A204.1 (cell line): ENCODE measurements around the gene PAX3.

Source experiments
- FAIRE-seq: peaks from 2 replicates; lab custom pipeline; 2012; peaks lifted over from hg19 to GRCh38; lab: Jason Lieb, UNC

The PAX3 gene

DNA sequence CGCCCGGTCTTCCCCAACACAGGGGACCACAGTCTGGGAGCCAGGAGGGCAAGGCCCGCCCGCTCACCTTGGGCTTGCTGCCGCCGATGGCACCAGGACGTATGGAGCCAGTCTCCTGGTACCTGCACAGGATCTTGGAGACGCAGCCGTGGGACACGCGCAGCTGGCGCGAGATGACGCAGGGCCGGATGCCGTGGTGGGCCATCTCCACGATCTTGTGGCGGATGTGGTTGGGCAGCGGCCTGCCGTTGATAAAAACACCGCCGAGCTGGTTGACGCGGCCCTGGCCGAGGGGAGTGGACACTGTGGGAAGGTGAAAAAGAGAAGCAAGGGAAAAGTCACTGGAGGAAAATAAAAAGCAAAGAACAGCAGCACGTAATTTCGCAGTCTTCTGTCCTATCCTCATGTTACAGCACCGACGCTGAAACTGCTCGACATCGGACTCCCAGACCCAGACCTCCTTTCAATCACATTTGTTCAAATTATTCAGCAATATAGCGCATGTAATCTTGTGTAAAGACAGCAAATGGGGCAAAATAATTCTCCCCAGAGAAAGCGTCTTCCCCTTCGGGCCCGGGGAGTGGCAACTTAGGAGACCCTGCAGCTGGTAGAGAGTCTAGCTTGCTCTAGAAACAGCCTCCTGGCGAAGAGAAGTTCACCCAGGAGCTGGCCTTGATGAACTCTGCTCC lies 1.7 kb downstream of the PAX3 start:
- FAIRE-seq, result no peak

DNA sequence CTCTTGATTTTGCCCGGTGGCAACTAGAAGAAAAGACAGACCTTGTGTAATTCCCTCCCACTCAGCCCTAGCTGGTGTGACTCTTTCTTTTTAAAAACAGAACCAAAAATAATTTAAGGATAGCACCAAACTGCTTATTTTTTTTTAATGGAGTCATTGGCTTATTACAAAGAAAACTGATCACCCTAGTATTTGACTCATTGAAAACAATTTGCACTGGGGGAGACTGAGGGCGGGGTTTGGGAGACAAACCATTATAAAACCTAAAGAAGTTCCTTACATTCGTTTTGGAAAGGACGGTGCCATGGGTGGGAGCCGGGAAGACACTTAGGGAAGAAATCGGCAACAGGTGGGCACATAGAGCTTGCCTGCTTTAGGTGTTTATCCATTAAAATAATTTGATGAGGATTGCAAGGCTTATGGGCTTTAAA lies 2.5 kb downstream of the PAX3 start:
- no peak for FAIRE-seq

DNA sequence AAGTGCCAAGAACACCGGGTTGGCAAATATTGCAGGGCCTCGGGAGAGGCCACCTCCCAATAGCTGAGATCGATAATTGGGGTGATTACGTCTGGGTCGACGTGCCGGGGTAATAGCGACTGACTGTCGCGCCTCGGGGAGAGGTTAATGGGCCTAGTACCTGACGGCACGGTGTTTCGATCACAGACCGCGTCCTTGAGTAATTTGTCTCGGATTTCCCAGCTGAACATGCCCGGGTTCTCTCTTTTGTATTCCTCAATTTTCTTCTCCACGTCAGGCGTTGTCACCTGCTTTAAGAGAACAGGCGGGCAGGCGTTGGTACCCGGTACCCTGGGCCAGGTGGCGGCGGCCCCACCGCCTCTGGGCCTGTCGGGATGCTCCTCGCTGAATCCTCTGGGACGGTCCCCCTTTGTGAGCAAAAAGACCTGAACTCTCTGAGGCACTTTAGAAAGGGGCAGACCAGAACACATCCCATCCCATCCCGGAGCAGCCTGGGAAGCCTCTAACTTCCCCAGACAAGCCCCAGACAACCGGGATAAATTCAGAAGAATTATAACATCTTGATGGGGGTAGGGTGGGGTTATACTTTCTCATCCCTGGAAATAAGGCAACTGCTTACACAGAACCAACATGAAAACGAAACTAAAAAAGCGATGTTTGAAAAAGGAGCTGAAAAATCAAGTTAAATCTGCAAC lies 3.3 kb downstream of the PAX3 start:
- no peak for FAIRE-seq

DNA sequence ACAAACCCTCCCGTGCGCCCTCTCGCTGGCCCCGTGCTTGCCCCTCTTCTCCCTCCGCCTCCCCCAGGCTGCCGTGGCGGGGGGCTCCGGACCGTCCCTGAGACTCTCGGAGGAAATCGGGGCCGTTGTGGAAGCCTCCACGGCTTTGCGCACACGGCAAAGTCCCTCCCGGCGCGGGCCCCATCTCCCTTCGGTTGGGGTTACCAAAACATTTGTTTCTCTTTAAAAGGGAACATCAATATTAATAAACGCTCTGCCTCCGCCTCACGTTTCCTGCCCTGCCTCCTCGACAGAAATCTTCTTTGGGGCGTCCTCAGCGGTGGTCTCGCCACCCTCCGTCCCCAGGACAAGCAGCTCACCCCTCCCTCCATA lies 3.8 kb downstream of the PAX3 start:
- FAIRE-seq, result no peak

DNA sequence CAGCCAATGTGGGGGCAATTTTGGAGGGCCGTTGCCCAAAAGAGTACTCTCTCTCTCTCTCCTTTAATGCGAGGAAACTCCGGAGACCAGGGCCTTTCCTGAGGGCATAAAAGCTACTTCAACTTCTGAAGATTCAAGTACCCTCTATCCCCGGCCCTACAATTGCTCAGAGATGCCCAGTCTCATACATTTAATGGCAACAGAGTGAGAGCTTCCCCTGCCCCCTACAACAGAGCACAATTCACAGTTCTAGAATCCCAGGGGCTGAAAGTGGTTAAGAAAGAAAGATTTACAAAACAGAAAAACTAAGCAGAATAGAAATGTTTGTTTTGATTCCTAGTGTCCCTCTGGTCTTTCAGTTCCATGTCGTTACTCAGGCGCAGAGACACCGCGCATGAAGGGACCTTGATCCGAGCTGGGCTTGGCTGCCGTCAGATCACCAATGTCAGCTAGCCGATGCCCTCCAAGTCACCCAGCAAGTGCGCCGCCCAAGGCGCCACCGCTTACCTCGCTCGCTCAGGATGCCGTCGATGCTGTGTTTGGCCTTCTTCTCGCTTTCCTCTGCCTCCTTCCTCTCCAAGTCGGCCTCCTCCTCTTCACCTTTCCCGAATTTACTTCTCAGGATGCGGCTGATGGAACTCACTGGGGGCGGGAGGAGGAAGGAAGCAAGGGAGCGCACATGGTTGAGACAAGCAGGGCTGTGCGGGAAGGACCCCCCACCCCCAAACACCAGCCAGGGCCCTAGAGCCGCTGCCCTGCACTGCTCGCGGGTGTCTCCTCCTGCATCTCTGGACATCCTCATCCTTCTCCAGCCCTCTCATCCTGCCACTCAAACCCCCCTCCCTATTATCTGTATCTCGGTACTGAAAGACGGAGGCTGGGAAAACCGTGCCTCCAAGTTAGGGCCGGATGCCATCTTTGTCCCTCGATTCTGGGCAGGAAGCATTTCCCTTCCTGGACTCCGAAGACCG lies 4.9 kb downstream of the PAX3 start:
- no peak for FAIRE-seq

DNA sequence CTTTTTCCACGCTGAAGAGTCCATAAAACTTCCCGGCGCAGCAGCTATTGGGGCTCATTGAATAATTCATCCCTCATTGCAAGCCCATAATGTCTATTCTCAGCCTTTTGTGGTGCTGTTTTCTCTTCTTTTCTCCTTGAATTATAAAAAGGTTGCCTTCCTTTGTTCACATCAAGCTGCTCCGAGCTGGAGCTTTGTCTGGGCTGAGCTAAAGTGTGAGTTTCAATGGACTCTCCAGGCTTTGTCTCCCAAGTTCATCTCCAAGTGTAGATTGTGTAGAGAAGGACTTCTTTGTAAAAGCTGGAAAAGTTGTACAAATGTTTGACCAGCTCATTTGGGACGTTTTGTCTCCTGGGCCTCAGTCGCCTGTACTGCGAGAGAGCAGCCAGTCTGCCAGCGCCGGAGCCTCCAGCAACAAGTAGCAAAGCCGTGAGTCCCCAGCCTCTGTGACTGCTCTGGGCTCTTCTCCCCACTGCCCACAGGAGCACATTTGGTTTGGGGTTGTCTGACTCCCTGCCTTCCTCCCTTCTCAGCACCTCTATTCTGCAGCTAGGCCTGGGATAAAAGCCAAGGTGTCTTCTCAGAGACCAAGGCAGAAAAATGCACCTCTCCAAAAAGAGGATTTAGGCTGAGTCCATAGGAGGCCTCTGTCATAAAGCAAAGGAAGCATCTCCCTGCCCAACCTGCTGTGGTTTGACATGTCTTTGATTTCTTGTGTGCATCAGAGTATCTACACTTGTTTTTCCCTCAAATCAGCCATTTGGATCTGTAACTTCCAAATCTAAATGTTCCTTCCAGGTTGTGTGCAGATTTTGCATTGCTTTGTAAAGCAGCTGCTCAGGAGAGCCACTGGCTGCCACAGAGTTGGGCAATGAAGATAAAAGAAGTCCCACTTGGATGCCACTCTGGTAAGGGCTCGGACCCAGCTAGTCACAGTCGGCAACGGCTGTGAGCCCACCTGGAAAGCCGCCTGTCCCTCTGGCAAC lies 6.4 kb downstream of the PAX3 start:
- no peak for FAIRE-seq

DNA sequence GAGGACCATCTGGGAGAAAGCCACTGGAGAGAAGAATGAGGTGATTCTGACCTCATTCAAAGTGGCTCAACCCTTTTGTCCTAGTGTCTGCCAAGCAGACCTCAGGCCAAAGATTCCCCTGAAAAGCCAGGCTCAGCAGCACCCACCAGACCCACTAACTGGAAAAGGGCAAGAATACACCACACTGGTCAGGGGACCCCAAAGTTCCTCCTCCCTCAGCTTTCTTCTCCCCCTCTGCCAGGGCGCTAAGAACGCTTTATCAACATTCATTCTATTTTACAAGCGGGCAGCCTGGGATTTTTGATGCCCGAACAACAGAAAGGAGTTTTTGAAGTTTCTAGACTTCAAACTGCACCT lies 7.3 kb downstream of the PAX3 start:
- FAIRE-seq, result no peak

DNA sequence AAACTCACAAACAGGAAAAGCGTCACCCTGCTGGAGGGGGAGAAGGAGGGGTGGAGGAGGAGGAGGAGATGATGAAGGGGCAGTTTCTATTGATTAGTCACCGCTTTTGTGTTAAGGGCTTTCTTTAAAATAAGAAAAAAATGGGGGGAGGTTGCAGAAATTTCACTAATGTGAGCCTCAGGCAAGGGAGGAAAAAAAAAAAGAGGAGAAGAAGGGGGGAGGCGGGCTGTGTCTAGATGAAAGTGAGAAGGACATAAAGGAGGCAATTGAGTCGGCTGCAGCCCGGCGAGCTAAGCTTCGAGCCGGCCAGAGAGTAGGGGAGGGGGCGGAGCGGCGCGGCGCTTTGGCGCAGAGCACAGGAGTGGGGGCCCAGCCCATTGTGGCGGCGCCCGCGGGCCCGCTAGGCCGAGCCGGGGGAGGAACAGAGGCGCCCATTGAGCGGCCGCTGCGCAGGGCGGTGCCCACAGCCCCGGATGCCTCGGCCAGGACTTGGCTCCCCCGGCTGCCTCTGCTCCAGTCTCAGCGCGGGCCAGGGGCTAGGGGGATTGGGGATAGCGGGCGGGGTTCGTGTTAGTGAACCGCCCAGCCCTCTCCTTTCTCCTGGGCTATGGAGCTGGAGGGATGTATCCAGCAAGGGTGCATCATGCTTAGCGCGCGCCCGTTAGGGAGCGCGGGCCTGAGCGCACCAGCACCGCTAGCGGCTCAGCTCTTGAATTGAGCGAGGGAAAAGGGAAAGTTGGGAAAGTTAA lies 7.9 kb downstream of the PAX3 start:
- FAIRE-seq, result no peak

DNA sequence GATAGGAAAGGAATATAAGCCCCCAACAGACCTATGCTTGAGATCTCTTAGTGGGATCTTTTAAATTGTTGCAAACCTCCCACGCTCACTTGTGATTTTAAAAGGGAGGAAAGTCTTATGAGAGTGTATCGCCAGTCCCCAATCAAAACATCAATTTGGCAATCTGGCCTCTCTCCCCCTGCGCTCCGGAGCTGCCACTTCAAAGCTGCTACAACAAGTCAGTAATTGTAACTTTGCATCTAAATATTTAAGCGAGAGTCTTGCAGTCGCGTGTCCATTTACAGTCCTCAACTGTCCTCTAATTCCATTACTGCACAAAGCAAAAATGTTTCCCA lies 8.4 kb downstream of the PAX3 start:
- no peak for FAIRE-seq

DNA sequence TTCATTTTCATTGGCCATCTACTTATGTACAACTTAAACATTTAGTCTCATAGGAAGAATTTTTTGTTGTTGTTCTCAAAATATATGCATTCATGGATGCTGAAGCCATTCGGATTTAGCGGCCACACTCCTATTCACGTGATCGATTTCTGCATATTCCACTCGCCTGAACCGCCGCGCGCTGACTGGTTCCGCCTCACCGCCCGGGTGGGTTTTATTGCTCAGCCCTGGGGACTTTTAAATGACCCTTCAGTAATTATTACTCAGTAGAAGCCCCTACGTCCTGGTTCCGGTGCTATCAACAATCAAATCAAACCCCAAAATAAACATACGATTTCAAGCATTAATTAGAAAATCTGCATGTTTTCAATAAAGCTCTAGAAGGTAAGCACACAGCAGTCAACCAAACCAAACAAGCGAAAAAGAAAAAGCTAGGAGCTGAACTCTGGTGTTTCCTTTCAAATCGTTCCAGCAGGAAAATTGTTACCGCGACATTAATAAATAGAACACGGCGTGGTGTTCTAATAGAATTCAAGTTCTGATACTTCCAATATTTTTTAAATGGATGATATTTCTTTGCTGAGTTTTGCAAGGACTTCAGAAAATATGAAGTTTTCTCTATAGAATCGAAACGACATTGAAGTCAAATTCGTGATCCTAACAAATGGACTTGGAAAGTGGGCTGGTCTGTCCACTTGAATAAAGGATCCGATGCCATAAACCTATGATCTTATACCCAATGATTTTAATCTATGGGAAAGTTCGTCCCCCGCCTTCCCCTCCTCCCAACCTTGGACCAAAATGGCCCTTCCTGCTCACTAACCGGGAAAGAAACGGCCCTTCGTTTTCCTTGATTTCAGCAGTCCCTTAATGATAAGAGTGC lies 9.3 kb downstream of the PAX3 start:
- no peak for FAIRE-seq

DNA sequence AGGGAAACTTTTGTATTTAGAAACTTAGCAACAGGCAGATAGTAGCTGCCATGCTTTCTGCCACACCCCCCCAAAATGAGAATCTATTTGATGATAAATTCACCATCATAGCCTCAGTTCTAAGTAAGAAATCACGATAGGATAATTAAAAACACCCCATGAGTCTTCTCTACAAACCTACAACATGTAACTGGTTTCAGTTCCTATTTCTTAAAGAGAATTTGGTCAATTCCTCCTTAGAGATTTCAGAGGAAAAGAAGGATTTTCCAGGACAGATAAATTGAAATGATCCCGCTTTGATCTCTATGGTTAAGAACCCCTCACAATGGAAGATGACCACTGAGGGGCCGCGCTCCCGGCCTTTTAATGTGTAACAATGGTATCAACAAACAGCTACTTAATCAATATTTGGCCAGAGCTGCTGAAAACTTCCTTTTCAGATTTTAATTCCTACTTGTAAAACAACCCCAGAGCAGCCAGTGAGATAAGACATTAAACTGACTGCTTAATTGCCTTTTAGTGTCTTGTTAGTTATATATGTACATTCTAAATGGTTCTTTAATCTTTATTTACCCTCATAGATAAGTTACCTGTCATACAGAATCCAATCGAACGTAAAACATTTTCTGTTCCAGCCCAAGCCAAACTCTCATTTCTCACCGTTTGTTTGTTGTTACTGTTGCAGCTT lies 10.1 kb downstream of the PAX3 start:
- no peak for FAIRE-seq

DNA sequence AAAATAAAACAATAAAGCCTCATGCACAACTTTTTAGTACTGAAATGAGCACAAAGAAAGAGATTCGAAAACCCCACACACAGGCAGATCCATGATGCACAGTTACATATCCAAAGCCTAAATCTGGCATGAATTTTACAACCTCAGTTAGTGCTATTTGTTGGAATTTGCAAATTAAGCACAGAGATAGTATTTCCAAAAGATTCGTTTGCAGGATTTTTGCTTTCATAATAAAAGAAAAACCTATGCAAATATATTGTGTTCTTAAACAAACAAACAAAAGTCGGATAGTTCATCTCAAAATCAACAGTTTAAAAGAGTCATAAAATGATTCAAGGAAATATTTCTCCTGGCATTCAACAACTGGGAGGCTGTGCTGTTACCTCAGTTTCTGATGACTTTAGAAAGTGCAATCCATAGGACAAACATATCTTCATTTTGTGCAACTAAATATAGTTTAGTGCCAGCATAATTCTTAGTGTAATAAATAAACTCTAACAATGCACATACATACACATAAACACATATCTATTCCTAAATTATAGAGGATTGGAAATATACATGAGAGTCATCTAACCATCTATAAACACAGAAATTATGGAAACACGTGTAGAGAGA lies 10.8 kb downstream of the PAX3 start:
- FAIRE-seq, result no peak

DNA sequence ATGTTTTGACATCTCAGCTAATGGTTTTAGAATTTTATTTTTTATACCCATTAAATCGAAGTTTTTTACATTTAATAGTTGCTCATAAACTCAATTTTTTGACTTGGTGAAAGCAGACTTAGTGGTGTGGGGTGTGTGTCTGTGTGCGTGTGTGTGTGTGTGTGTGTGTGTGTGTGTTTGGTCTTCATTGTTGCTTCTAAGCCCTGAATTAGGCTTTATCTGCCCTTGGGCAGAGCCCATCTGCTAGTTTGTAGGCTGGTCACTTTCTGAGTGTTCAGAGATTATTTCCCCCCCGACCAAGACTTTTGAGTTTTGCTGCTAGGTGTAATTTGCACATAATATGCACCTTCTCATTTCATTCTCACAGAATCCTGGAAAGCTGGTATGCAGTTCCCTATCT lies 14.3 kb downstream of the PAX3 start:
- FAIRE-seq, result no peak

DNA sequence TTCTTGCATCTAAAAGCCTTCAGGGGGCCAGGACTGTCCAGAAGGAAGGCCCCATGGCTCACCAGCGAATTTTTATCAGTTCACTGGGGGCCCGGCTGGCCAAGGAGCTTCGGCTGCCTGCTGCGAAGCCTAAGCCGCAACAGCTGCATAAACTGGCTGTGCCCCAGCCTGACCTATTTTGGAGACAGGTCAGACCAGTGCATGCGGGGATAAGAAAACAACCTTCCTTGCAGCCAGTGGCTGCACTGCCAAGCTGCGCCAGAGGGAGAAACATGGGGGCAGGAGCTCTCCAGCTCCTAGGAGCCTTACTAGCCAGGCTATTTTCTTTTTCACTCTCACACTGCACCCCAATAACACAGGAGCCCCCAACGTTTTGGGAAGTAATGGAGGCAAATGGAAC lies 15.2 kb downstream of the PAX3 start:
- FAIRE-seq, result no peak

DNA sequence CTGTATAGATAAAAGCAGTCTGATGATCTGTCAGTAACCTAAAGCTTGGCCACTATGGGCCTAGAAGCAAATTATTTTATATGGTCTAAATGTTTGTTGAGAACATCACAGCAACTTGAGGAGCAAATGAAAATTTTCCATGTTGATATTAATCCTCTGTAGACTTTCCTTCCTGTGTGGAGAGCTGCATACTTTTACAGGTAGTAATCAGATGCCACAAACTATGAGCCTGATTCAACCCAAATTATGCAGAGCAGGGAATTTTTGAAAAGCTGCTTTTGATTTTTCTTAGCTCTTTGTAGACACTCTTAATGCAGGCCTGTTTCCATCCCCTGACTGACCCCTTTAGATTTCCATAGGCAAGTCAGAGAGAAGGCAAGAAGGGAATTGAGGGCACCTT lies 17.3 kb downstream of the PAX3 start:
- no peak for FAIRE-seq

DNA sequence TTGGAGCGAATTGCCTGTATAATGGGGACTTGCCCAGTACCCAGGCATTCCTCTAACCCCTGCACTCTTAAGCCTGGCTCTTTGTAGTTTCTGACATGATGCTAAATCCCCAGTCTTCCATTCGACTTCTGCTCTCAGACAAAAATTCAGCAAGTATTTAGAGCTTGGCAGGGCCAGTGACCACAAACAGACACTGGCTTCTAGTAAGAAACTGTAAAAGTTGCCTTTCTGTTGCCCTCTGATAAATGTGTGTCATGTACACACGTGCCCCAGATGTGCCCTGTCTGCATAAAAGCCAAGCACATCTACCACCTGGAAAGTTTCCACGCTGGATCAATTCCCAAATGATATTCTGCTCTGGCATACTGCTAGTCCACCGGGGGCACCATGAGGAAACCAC lies 18.0 kb downstream of the PAX3 start:
- FAIRE-seq, result no peak

DNA sequence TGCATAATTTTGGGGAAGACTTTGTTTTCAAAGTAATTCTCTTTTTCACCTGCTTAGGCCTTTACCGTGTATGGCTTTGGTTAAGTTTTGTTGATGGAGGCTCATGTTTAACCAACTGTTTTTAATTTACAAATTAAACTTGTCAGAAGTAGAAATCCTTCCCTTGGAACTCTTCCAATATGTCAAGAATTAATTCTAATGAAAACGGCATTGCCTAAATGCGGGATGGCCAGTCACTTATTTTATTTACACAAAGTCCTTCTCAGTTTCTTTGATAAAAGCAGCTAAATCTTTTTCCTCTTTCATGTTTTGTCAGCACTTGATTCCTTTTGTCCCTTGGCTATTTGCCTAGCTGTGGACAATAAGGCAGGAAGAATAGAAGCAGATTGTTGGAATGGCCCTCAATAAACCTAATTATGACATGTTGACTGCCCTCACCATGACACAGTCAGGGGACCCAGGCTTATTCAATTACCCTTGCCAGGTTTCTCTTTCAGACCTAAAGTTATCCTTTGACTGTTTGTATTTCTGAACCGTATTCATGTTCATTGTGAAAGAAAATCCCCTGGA lies 26.3 kb downstream of the PAX3 start:
- FAIRE-seq, result no peak

DNA sequence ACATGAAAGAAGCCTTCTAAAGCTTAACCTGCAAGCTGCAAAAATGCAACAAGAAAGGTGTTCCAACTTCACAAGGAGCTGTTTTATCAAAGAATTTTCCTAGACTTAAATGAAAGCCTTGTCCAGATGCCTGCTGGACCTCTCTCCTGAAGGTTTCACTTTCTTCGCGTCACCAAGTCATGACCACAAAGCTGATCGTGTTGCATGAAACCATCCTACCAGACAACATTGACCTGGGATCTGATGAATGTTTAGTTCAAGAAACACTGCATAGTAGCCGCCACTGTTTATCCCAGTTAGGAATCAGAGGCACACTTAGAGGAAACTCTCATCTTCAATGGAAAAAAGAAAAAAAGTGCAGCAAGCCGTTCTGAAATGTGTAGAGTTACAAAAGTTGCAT lies 26.9 kb downstream of the PAX3 start:
- FAIRE-seq, result no peak

DNA sequence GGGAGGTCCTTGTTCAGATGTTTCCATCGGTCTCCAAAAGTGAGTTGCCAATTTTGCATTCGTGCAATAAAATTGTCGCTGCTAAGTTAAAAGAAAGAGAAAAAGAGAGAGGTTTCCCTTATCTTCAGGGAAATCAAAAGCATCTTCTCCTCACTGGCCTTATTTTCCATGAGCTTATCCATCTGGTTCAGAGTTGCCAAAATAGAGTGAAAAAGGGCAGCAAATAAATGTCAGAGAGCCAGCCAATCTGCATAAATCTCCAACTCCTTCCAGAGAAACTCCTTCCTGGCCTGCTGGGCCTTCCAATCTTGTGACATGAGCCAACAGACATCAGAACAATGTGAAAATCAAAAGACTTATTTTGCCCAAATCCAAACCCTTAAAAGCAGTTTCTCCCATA lies 28.4 kb downstream of the PAX3 start:
- no peak for FAIRE-seq
